H1 (cell line): ENCODE results near the gene CELSR1. TPM values are rescaled to one million over a fixed set of nuclear protein-coding genes. Genes with fewer than 3 reads are reported as not detected.

Source experiments
- CTCF ChIA-PET: fragments of 300-600 bp; sonication (Branson Sonifier 250); formaldehyde crosslinking; loops from one replicate; lab custom pipeline; 2021; ENCODE audit not compliant: partially characterized antibody; lab: Charles Lee
- POLR2A ChIA-PET: fragments of 300-600 bp; sonication (Branson Sonifier 250); formaldehyde crosslinking; loops from one replicate; lab custom pipeline; 2021; ENCODE audit warnings: inconsistent platforms; ENCODE audit not compliant: partially characterized antibody; lab: Charles Lee
- DNase-seq, 2 experiments: peaks; one replicate each; pipeline versions ENCODE4 v3.0.0 to v3.0.0-alpha.2; 2010 to 2022; ENCODE audit warnings: low spot score in 2 of 2, low read depth in 1 of 2, mixed read lengths in 1 of 2
- FAIRE-seq: peaks from 2 replicates; lab custom pipeline; 2011; peaks lifted over from hg19 to GRCh38; lab: Jason Lieb, UNC
- H2AFZ ChIP-seq: 2 replicates; pipeline ENCODE4 v1.8.1; 2012; ENCODE audit warnings: low read length, inconsistent platforms
- H2AK5ac ChIP-seq: 2 replicates; pipeline ENCODE4 v1.6.1; 2013; ENCODE audit warnings: low read depth, low read length
- H2BK120ac ChIP-seq: replicated peaks from 2 replicates; pipeline ENCODE3; 2013; ENCODE audit warnings: low read depth, low read length, inconsistent platforms
- H2BK12ac ChIP-seq: 2 replicates; pipeline ENCODE4 v1.6.1; 2013; ENCODE audit warnings: low read depth, low read length
- H2BK15ac ChIP-seq: 2 replicates; pipeline ENCODE4 v1.6.1; 2013; ENCODE audit warnings: low read length
- H2BK20ac ChIP-seq: 2 replicates; pipeline ENCODE4 v1.6.1; 2013; ENCODE audit warnings: low read length
- H2BK5ac ChIP-seq: 2 replicates; pipeline ENCODE4 v1.6.1; 2013; ENCODE audit warnings: low read depth, low read length
- H3K14ac ChIP-seq: 2 replicates; pipeline ENCODE4 v1.6.1; 2013; ENCODE audit warnings: inconsistent platforms; ENCODE audit not compliant: insufficient read length
- H3K18ac ChIP-seq: 2 replicates; pipeline ENCODE4 v1.6.1; 2013; ENCODE audit warnings: low read length; ENCODE audit errors: extremely low read depth
- H3K23ac ChIP-seq: 2 replicates; pipeline ENCODE4 v1.6.1; 2013; ENCODE audit warnings: inconsistent platforms; ENCODE audit not compliant: insufficient read length
- H3K23me2 ChIP-seq: 2 replicates; pipeline ENCODE4 v1.6.1; 2013; ENCODE audit warnings: low read depth, low read length
- H3K27ac ChIP-seq: 2 replicates; pipeline ENCODE4 v1.6.1; 2011; ENCODE audit warnings: low read depth, low read length, inconsistent platforms
- H3K27me3 ChIP-seq, 4 experiments: replicated peaks in 1 of 4; 1 replicate in 1 of 4; 2 replicates in 3 of 4; pipeline versions ENCODE4 v1.6.1 to v1.8.1; 2011 to 2013; ENCODE audit warnings: low read length in 3 of 4, mild to moderate bottlenecking in 3 of 4, inconsistent platforms in 2 of 4, mixed read lengths in 2 of 4, moderate library complexity in 1 of 4; ENCODE audit not compliant: control insufficient read depth in 3 of 4, insufficient read depth in 3 of 4; ENCODE audit errors: extremely low read depth in 1 of 4
- H3K36me3 ChIP-seq, 4 experiments: 2 replicates each; pipeline versions ENCODE4 v1.6.1 to v1.8.1; 2011 to 2013; ENCODE audit warnings: mild to moderate bottlenecking in 4 of 4, low read length in 3 of 4, moderate library complexity in 2 of 4, control low read depth in 1 of 4, inconsistent platforms in 1 of 4; ENCODE audit not compliant: insufficient read depth in 4 of 4, control insufficient read depth in 2 of 4
- H3K4ac ChIP-seq: replicated peaks from 2 replicates; pipeline ENCODE3; 2013; ENCODE audit warnings: low read length, low read depth, mixed read lengths, inconsistent platforms; ENCODE audit not compliant: insufficient read length
- H3K4me1 ChIP-seq, 4 experiments: replicated peaks in 1 of 4; 1 replicate in 1 of 4; 2 replicates in 3 of 4; pipeline versions ENCODE4 v1.6.1 to v1.8.1; 2011 to 2013; ENCODE audit warnings: low read length in 3 of 4, inconsistent platforms in 2 of 4, mixed read lengths in 1 of 4; ENCODE audit not compliant: insufficient read depth in 4 of 4, control insufficient read depth in 3 of 4
- H3K4me2 ChIP-seq, 2 experiments: 2 replicates each; pipeline versions ENCODE4 v1.6.1 to v1.8.1; 2011 to 2013; ENCODE audit warnings: low read depth in 2 of 2, low read length in 2 of 2, control low read depth in 1 of 2, inconsistent platforms in 1 of 2, mild to moderate bottlenecking in 1 of 2; ENCODE audit not compliant: insufficient read depth in 1 of 2
- H3K4me3 ChIP-seq, 4 experiments: fragments of 200-600, 300-600 bp in 1 of 4; sonication (generic), shearing (Covaris generic), sonication (Bioruptor Twin) in 1 of 4; 2 replicates each; pipeline versions ENCODE4 v1.5.1 to v1.8.1; 2011 to 2016; ENCODE audit warnings: low read length in 4 of 4, low read depth in 3 of 4, control low read depth in 2 of 4, inconsistent platforms in 2 of 4, mild to moderate bottlenecking in 2 of 4, mixed read lengths in 1 of 4, moderate library complexity in 1 of 4; ENCODE audit not compliant: insufficient read depth in 2 of 4; ENCODE audit errors: extremely low read depth in 1 of 4
- H3K56ac ChIP-seq: replicated peaks from 2 replicates; pipeline ENCODE3; 2013; ENCODE audit warnings: low read depth, mild to moderate bottlenecking, mixed read lengths, low read length, inconsistent platforms; ENCODE audit not compliant: insufficient read length
- H3K79me1 ChIP-seq: 2 replicates; pipeline ENCODE4 v1.6.1; 2013; ENCODE audit warnings: low read depth, low read length, control low read depth
- H3K79me2 ChIP-seq, 2 experiments: 2 replicates each; pipeline versions ENCODE4 v1.6.1 to v1.8.1; 2012 to 2013; ENCODE audit warnings: low read length in 2 of 2, mild to moderate bottlenecking in 2 of 2, inconsistent platforms in 1 of 2; ENCODE audit not compliant: insufficient read depth in 2 of 2, control insufficient read depth in 1 of 2
- H3K9ac ChIP-seq, 4 experiments: replicated peaks in 1 of 4; 1 replicate in 1 of 4; 2 replicates in 3 of 4; pipeline versions ENCODE4 v1.6.1 to v1.8.1; 2011 to 2013; ENCODE audit warnings: low read depth in 3 of 4, low read length in 3 of 4, control low read depth in 2 of 4, mild to moderate bottlenecking in 2 of 4, moderate library complexity in 2 of 4, inconsistent platforms in 1 of 4; ENCODE audit errors: extremely low read depth in 1 of 4
- H3K9me3 ChIP-seq, 2 experiments: 2 replicates each; pipeline versions ENCODE4 v1.6.1 to v1.8.1; 2012 to 2013; ENCODE audit warnings: mild to moderate bottlenecking in 2 of 2, moderate library complexity in 2 of 2, control low read depth in 1 of 2, inconsistent platforms in 1 of 2, low read depth in 1 of 2, low read length in 1 of 2, mixed read lengths in 1 of 2; ENCODE audit not compliant: insufficient read depth in 2 of 2
- H4K20me1 ChIP-seq, 2 experiments: replicated peaks in 1 of 2; 2 replicates each; pipeline versions ENCODE3 to v1.8.1; 2011 to 2013; ENCODE audit warnings: inconsistent platforms in 2 of 2, low read length in 2 of 2, mild to moderate bottlenecking in 1 of 2; ENCODE audit not compliant: insufficient read depth in 2 of 2, control insufficient read depth in 1 of 2
- H4K5ac ChIP-seq: 2 replicates; pipeline ENCODE4 v1.6.1; 2013; ENCODE audit warnings: low read length, low read depth, mixed read lengths, inconsistent platforms; ENCODE audit not compliant: insufficient read length
- H4K8ac ChIP-seq: 2 replicates; pipeline ENCODE4 v1.8.0; 2013; ENCODE audit warnings: mild to moderate bottlenecking, moderate library complexity, low read length, inconsistent platforms; ENCODE audit not compliant: insufficient read depth; ENCODE audit errors: extremely low read depth
- H4K91ac ChIP-seq: replicated peaks from 2 replicates; pipeline ENCODE3; 2013; ENCODE audit warnings: low read length, mixed read lengths, inconsistent platforms; ENCODE audit not compliant: insufficient read length
- EGR1 ChIP-seq: IDR thresholded peaks from 2 replicates; pipeline ENCODE4 v1.6.1; 2011; ENCODE audit warnings: low read depth, low read length, borderline replicate concordance
- EP300 ChIP-seq, 2 experiments: IDR thresholded peaks; 1 replicate in 1 of 2; 2 replicates in 1 of 2; pipeline ENCODE4 v1.6.1; 2011 to 2012; ENCODE audit warnings: low read depth in 2 of 2, low read length in 2 of 2, mild to moderate bottlenecking in 2 of 2, borderline replicate concordance in 1 of 2, inconsistent platforms in 1 of 2, moderate library complexity in 1 of 2
- FOSL1 ChIP-seq: IDR thresholded peaks from 2 replicates; pipeline ENCODE4 v1.6.1; 2011; ENCODE audit warnings: mild to moderate bottlenecking, low read depth, low read length, moderate library complexity; ENCODE audit not compliant: insufficient read depth
- JUN ChIP-seq: IDR thresholded peaks from 2 replicates; pipeline ENCODE4 v1.6.1; 2011; ENCODE audit warnings: low read depth, mild to moderate bottlenecking, improper control_type of control experiment, low read length
- MAX ChIP-seq: IDR thresholded peaks from 2 replicates; pipeline ENCODE4 v1.6.1; 2012; ENCODE audit warnings: inconsistent platforms
- NRF1 ChIP-seq: IDR thresholded peaks from 2 replicates; pipeline ENCODE4 v1.6.1; 2011; ENCODE audit warnings: mild to moderate bottlenecking, low read depth, low read length, improper control_type of control experiment
- POLR2AphosphoS5 ChIP-seq: IDR thresholded peaks from 2 replicates; pipeline ENCODE4 v1.6.1; 2011; ENCODE audit warnings: low read depth, low read length
- RAD21 ChIP-seq, 2 experiments: IDR thresholded peaks in 1 of 2; conservative IDR thresholded peaks in 1 of 2; 2 replicates each; pipeline ENCODE4 v1.6.1; 2011; ENCODE audit warnings: low read depth in 2 of 2, low read length in 2 of 2, improper control_type of control experiment in 1 of 2, inconsistent platforms in 1 of 2, mild to moderate bottlenecking in 1 of 2, moderate library complexity in 1 of 2
- RBBP5 ChIP-seq: IDR thresholded peaks from 2 replicates; pipeline ENCODE4 v1.7.1; 2012; ENCODE audit warnings: low read depth, mild to moderate bottlenecking, inconsistent platforms, low read length, moderate library complexity, borderline replicate concordance
- RFX5 ChIP-seq: IDR thresholded peaks from 2 replicates; pipeline ENCODE4 v1.6.1; 2011; ENCODE audit warnings: low read depth, low read length, improper control_type of control experiment, borderline replicate concordance
- SIRT6 ChIP-seq: IDR thresholded peaks from one replicate; pipeline ENCODE4 v1.7.1; 2012; ENCODE audit warnings: low read length, inconsistent platforms
- SIX5 ChIP-seq: IDR thresholded peaks from 2 replicates; pipeline ENCODE4 v1.6.1; 2011; ENCODE audit warnings: mild to moderate bottlenecking, low read depth, low read length
- SP4 ChIP-seq: IDR thresholded peaks from 2 replicates; pipeline ENCODE4 v1.6.1; 2012; ENCODE audit warnings: low read length, inconsistent platforms
- TCF12 ChIP-seq: IDR thresholded peaks from 2 replicates; pipeline ENCODE4 v1.6.1; 2011; ENCODE audit warnings: low read depth, mild to moderate bottlenecking, low read length
- WGBS, 2 experiments: shearing (Covaris generic) in 1 of 2; methylation state at CpG; one replicate each; pipeline versions ENCODE4 v1.1.6 to v1.1.7; 2013 to 2015; ENCODE audit warnings: low lambda C conversion rate in 2 of 2, mixed read lengths in 2 of 2, inconsistent platforms in 1 of 2, low coverage in 1 of 2, missing lambda C conversion rate in 1 of 2; ENCODE audit not compliant: insufficient replicate concordance in 2 of 2, insufficient coverage in 1 of 2, insufficient read length in 1 of 2; ENCODE audit errors: extremely low coverage in 1 of 2, missing lambda C conversion rate in 1 of 2; 5-methylcytosine and 5-hydroxymethylcytosine counted together
- polyA plus RNA-seq, 7 experiments: library from polyadenylated mRNA; depleted of rRNA in 3 of 7; stranded (reverse) in 5 of 7; unstranded in 2 of 7; fragments of >200 nt in 5 of 7; fragments of 200-250 nt in 2 of 7; gene quantifications; 1 replicate in 5 of 7; 2 replicates in 1 of 7; 4 replicates in 1 of 7; pipeline versions ENCODE4 v1.2.1 to v1.2.3, GENCODE V29; 2011 to 2013; ENCODE audit warnings: missing spikeins in 2 of 7, mixed read lengths in 2 of 7
- total RNA-seq: library from RNA; stranded (reverse); fragmentation: NEBNext Ultra II Directional; extraction: Animal tissue kit (Norgen Biotek cat#: 25700); gene quantifications from 2 replicates; pipeline ENCODE4 v1.2.1, GENCODE V29; 2021

Gene CELSR1
- total and polyA plus RNA-seq, 2 of the 8 experiments (the other 6 are each of a cell fraction or from before 2014, with no cell fraction given), result 9.0 to 12.4 TPM

GRCh38 chr22:46319319-46319718 is 218.1 kb downstream of the CELSR1 start:
- Histone ChIP-seq H3K14ac (no peak overlapping the region), H3K9ac (no peak overlapping the region), H3K36me3 (peaks cover 10 to 35% (median 20%) of the 10 kb centered on the region in 4 experiments; a peak in 7 of 8 replicates), H2BK120ac (no peak overlapping the region), H2BK20ac (no peak overlapping the region), H3K56ac (no peak overlapping the region), H3K79me2 (no peaks in the 10 kb centered on the region), H3K23me2 (no peaks in the 10 kb centered on the region), H2AFZ (no peak overlapping the region), H3K4ac (no peak overlapping the region), H3K27me3 (no peaks in the 10 kb centered on the region), H4K91ac (no peak overlapping the region), H3K27ac (no peak overlapping the region), H4K5ac (no peak overlapping the region), H3K79me1 (peaks cover 5% of the 10 kb centered on the region; the same call in 1 of the 2 replicates), H3K9me3 (no peaks in the 10 kb centered on the region), H4K8ac (no peak overlapping the region; the same call in 1 of the 2 replicates), H2BK12ac (no peak overlapping the region), H3K4me1 (no peaks in the 10 kb centered on the region), H2AK5ac (no peak overlapping the region), H3K4me2 (no peak overlapping the region), H4K20me1 (peaks cover 4 to 10% of the 10 kb centered on the region in 2 experiments), H3K4me3 (no peak overlapping the region), H3K23ac (no peak overlapping the region), H2BK5ac (no peak overlapping the region; the same call in 1 of the 2 replicates), H2BK15ac (no peak overlapping the region), H3K18ac (no peak overlapping the region)
- no peak for DNase-seq
- ChIA-PET POLR2A (interaction anchor here (0.9 kb wide), 1 partner anchor 17 kb away, joined by 3 read pairs; no protein-coding TSS in a partner anchor), CTCF (interaction anchor here (0.5 to 1.6 kb wide), 2 partner anchors 20 to 123 kb away, joined by 4 read pairs; no protein-coding TSS in a partner anchor)
- no peak for FAIRE-seq
- 88% methylated on average over 10 of the region's 10 CpGs; no CpG with 5 or more reads in 1 of the 2 experiments for WGBS, 2 experiments
- TF ChIP-seq POLR2AphosphoS5 (no peak), RBBP5 (no peak), TCF12 (no peak), EGR1 (no peak), SIRT6 (no peak), SP4 (no peak), RAD21 (IDR thresholded peaks at IDR 0.05 in 1 of 2, conservative IDR thresholded peaks at IDR 0.05 in 1 of 2; ENCODE audit: low read depth in 2 of 2, low read length in 2 of 2) (no peak), RFX5 (no peak), EP300 (IDR thresholded peaks at IDR 0.05; ENCODE audit: borderline replicate concordance in 1 of 2, low read depth in 2 of 2, low read length in 2 of 2) (no peak), JUN (no peak), FOSL1 (no peak), NRF1 (no peak), MAX (no peak), SIX5 (no peak)
